ENCODE measurements around the gene SOWAHC. TPM values are rescaled to one million over a fixed set of nuclear protein-coding genes. Genes with fewer than 3 reads are reported as not detected.

The SOWAHC gene
- total RNA-seq, 1 donor from 2014 or later, result 19.9 TPM

GRCh38 chr2:109646961-109647360, 32.8 kb downstream of the SOWAHC start:
- intact Hi-C loops (cut with DNase I), result no loop called here
- Histone ChIP-seq H3K4me3 (no peak overlapping the region), H3K27ac (no peak overlapping the region), H3K36me3 (no peaks in the 10 kb centered on the region), H3K9me3 (no peaks in the 10 kb centered on the region), H3K4me1 (peaks cover 11% of the 10 kb centered on the region), H3K27me3 (no peaks in the 10 kb centered on the region)
- no peak for ATAC-seq
- DNase-seq, result no peak
- no peak for TF ChIP-seq CTCF (IDR thresholded peaks at IDR 0.05)

GRCh38 chr2:109647636-109648035, 33.5 kb downstream of the SOWAHC start:
- Histone ChIP-seq H3K36me3 (no peaks in the 10 kb centered on the region), H3K27ac (no peak overlapping the region), H3K4me3 (no peak overlapping the region), H3K9me3 (no peaks in the 10 kb centered on the region), H3K4me1 (peaks cover 11% of the 10 kb centered on the region), H3K27me3 (no peaks in the 10 kb centered on the region)
- intact Hi-C loops (cut with DNase I), result no loop called here
- DNase-seq, result no peak
- TF ChIP-seq CTCF (IDR thresholded peaks at IDR 0.05), result no peak
- ATAC-seq, result peak; percentile 34

- DNase-seq (no peak), ATAC-seq (peak; percentile 12)
- H3K4me1 ChIP-seq, result peaks cover 11% of the 10 kb centered on the region
- no peaks in the 10 kb centered on the region for H3K9me3 ChIP-seq
- intact Hi-C loops (cut with DNase I), result no loop called here
- no peak overlapping the region for H3K4me3 ChIP-seq
- no peaks in the 10 kb centered on the region for H3K27me3 ChIP-seq
- no peak for TF ChIP-seq CTCF (IDR thresholded peaks at IDR 0.05)
- no peaks in the 10 kb centered on the region for H3K36me3 ChIP-seq
- H3K27ac ChIP-seq, result no peak overlapping the region
Observed at GRCh38 chr2:109648041-109648527, 33.9 kb downstream of the SOWAHC start.

- Histone ChIP-seq H3K4me3 (no peak overlapping the region), H3K9me3 (no peaks in the 10 kb centered on the region), H3K27ac (no peak overlapping the region), H3K36me3 (no peaks in the 10 kb centered on the region), H3K4me1 (peaks cover 2% of the 10 kb centered on the region), H3K27me3 (no peaks in the 10 kb centered on the region)
- DNase-seq, result no peak
- TF ChIP-seq CTCF (IDR thresholded peaks at IDR 0.05), result no peak
- ATAC-seq, result no peak
- intact Hi-C loops (cut with DNase I), result no loop called here
Observed at GRCh38 chr2:109649736-109650695, 35.9 kb downstream of the SOWAHC start.

GRCh38 chr2:109654326-109655050, 40.3 kb downstream of the SOWAHC start:
- no peak for ATAC-seq
- H3K4me1 ChIP-seq, result no peaks in the 10 kb centered on the region
- no peak overlapping the region for H3K27ac ChIP-seq

More at GRCh38 chr2:109654326-109655050, 40.3 kb downstream of the SOWAHC start:
- no peak for TF ChIP-seq CTCF (IDR thresholded peaks at IDR 0.05)
- Histone ChIP-seq H3K4me3 (no peak overlapping the region), H3K36me3 (no peaks in the 10 kb centered on the region), H3K27me3 (no peaks in the 10 kb centered on the region), H3K9me3 (no peaks in the 10 kb centered on the region)
- no peak for DNase-seq
- intact Hi-C loops (cut with DNase I), result no loop called here

All from upper lobe of right lung (tissue), 1 donor.